Transverse colon (tissue), 4 donors: ENCODE data around the gene PCDHGB3.
"Not testable (repeated sequence)": the region's sequence is repeated elsewhere in the genome, so short reads cannot be mapped to it uniquely, and the experiment has no call there.

ENCODE experiments used
- CTCF ChIP-seq, 5 experiments: fragments of 200-600 bp in 3 of 5; fragments of 450-650 bp in 2 of 5; sonication (generic) in 3 of 5; IDR thresholded peaks; 1 replicate in 2 of 5; 2 replicates in 3 of 5; pipeline ENCODE4 v1.5.1; 2016 to 2017; ENCODE audit warnings: antibody characterized with exemption in 5 of 5, inconsistent platforms in 3 of 5, mild to moderate bottlenecking in 2 of 5, moderate library complexity in 1 of 5
- POLR2A ChIP-seq: fragments of 450-650 bp; IDR thresholded peaks from one replicate; pipeline ENCODE4 v1.6.1; 2016; ENCODE audit warnings: antibody characterized with exemption, mild to moderate bottlenecking, moderate library complexity
- POLR2AphosphoS5 ChIP-seq, 3 donors: sonication (generic); formaldehyde crosslinking; IDR thresholded peaks; one replicate each; pipeline ENCODE4 v1.6.1; 2016; ENCODE audit warnings: antibody characterized with exemption in 3 of 3

GRCh38 chr5:141414548-141415274 is 44.7 kb downstream of the PCDHGB3 start:
- not testable (repeated sequence) for TF ChIP-seq CTCF (IDR thresholded peaks at IDR 0.05); POLR2A; POLR2AphosphoS5 (IDR thresholded peaks at IDR 0.05)
